Colonic mucosa (tissue), 4 donors: ENCODE data around the gene CCDC78. TPM values are rescaled to one million over a fixed set of nuclear protein-coding genes. Genes with fewer than 3 reads are reported as not detected.

ENCODE experiments used
- DNase-seq: peaks from one replicate; pipeline ENCODE4 v3.0.0-alpha.2; 2020
- H3K27ac ChIP-seq: fragments of 200-600 bp; one replicate; pipeline ENCODE4 v1.8.0; 2021
- H3K27me3 ChIP-seq: fragments of 200-600 bp; one replicate; pipeline ENCODE4 v1.8.0; 2021
- H3K36me3 ChIP-seq: fragments of 200-600 bp; one replicate; pipeline ENCODE4 v1.8.0; 2021
- H3K4me1 ChIP-seq: fragments of 200-600 bp; one replicate; pipeline ENCODE4 v1.8.0; 2021; ENCODE audit warnings: mild to moderate bottlenecking
- H3K4me3 ChIP-seq: fragments of 200-600 bp; one replicate; pipeline ENCODE4 v1.8.0; 2021
- H3K9ac ChIP-seq, 2 donors: one replicate each; pipeline ENCODE4 v1.7.0; 2013; ENCODE audit warnings: control low read depth in 2 of 2, low read depth in 2 of 2, low read length in 2 of 2
- H3K9me3 ChIP-seq: fragments of 200-600 bp; one replicate; pipeline ENCODE4 v1.8.0; 2021
- intact Hi-C: fragments of 100-400 bp; cut with DNase I; formaldehyde crosslinking; loops from one replicate; pipeline ENCODE4 v1.14.1; 2022
- total RNA-seq, 2 donors: library from RNA; stranded (reverse); fragmentation: NEBNext Ultra II Directional in 1 of 2; extraction: Animal tissue kit (Norgen Biotek cat#: 25700) in 1 of 2; gene quantifications; one replicate each; pipeline ENCODE4 v1.2.1, GENCODE V29; 2021
- TF ChIP-seq, protein P1 (sequence below): fragments of 200-600 bp; IDR thresholded peaks from one replicate; pipeline ENCODE4 v1.8.0; 2022; ENCODE audit warnings: antibody characterized with exemption, mild to moderate bottlenecking
- donor health status: healthy.
- donor health status: DM: no; HTN: no; CAD: no.
- donor health status: DM: no; HTN: no; CAD: no.

The CCDC78 gene
- total RNA-seq, 2 donors from 2014 or later: 0.37 to 3.7 TPM

DNA sequence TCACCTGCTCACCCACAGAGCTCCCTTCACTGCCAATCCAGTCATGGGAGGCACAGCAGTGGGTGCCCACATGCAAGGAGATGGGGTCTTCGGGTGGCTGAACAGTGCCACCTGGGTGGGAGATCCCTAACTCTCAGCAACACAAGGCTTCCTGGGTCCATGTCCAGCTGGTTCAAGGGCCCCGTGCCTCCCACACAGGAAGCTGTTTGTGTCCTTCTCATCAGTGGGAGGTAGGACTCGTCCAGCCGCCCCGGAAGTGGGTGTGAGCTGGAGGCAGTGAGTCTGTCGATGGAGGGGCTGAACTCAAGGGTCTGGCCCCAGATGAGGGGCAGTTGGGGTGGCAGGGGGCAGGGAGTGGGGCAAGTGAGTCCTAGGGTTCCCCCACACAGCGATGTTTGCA is 22.2 kb downstream of the CCDC78 start:
- H3K27ac ChIP-seq: no peak overlapping the region
- no peak overlapping the region for H3K9ac ChIP-seq
- H3K27me3 ChIP-seq: peaks cover 73% of the 10 kb centered on the region

DNA sequence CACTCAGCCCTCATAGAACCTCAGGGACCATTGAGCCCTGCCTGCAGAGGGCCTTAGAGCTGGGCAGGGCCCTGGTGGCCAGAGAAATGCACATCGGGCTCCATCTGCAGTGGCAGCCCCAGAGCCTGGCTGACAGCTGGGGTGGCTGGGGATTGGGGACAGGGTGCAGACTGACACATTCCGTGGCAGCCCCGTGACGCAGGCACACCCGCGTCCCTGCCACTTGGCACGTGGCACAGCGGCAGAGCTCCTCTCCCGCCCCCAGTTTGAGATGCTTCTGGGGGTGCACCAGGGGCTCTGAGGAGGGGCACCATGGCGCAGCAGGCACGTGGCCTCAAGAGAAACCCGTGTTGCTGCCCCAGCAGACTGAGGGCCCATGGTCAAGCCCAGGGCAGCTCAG is 22.8 kb downstream of the CCDC78 start:
- Histone ChIP-seq H3K9ac (no peak overlapping the region), H3K9me3 (no peaks in the 10 kb centered on the region), H3K27ac (no peak overlapping the region), H3K4me1 (no peaks in the 10 kb centered on the region), H3K36me3 (no peaks in the 10 kb centered on the region), H3K27me3 (peaks cover 70% of the 10 kb centered on the region), H3K4me3 (no peak overlapping the region)
- intact Hi-C loops: no loop called here
- TF ChIP-seq, protein P1, sequence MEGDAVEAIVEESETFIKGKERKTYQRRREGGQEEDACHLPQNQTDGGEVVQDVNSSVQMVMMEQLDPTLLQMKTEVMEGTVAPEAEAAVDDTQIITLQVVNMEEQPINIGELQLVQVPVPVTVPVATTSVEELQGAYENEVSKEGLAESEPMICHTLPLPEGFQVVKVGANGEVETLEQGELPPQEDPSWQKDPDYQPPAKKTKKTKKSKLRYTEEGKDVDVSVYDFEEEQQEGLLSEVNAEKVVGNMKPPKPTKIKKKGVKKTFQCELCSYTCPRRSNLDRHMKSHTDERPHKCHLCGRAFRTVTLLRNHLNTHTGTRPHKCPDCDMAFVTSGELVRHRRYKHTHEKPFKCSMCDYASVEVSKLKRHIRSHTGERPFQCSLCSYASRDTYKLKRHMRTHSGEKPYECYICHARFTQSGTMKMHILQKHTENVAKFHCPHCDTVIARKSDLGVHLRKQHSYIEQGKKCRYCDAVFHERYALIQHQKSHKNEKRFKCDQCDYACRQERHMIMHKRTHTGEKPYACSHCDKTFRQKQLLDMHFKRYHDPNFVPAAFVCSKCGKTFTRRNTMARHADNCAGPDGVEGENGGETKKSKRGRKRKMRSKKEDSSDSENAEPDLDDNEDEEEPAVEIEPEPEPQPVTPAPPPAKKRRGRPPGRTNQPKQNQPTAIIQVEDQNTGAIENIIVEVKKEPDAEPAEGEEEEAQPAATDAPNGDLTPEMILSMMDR: no peak
- DNase-seq: no peak

More for the DNA sequence above, 22.2 kb downstream of the CCDC78 start:
- no peak for DNase-seq
- H3K4me1 ChIP-seq: no peaks in the 10 kb centered on the region
- H3K9me3 ChIP-seq: no peaks in the 10 kb centered on the region
- intact Hi-C loops: no loop called here
- H3K4me3 ChIP-seq: no peak overlapping the region
- H3K36me3 ChIP-seq: no peaks in the 10 kb centered on the region
- TF ChIP-seq, protein P1: no peak

DNA sequence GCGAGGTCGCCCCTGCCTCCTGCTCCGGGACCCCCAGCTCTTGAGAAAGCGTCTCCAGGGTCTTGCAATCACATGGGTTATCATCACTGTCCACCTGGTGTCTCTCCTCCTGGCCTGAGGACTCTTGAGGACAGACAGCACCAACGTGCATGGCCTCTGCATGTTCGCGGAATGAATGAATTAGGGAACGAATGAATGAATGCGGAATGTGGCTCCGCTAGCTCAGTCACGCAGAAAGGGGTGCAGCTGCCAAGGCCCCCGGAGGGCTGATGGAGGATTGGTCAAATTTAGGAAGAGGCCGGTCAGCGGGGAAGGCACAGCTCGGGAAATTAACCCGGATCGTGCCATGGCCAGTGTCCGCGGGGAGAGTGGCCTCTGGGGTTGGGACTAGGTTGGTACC is 23.9 kb downstream of the CCDC78 start:
- Histone ChIP-seq H3K27me3 (peaks cover 70% of the 10 kb centered on the region), H3K27ac (no peak overlapping the region), H3K4me1 (no peaks in the 10 kb centered on the region), H3K9ac (no peak overlapping the region), H3K4me3 (no peak overlapping the region), H3K36me3 (no peaks in the 10 kb centered on the region), H3K9me3 (no peaks in the 10 kb centered on the region)
- TF ChIP-seq, protein P1: no peak
- intact Hi-C loops: no loop called here
- no peak for DNase-seq

DNA sequence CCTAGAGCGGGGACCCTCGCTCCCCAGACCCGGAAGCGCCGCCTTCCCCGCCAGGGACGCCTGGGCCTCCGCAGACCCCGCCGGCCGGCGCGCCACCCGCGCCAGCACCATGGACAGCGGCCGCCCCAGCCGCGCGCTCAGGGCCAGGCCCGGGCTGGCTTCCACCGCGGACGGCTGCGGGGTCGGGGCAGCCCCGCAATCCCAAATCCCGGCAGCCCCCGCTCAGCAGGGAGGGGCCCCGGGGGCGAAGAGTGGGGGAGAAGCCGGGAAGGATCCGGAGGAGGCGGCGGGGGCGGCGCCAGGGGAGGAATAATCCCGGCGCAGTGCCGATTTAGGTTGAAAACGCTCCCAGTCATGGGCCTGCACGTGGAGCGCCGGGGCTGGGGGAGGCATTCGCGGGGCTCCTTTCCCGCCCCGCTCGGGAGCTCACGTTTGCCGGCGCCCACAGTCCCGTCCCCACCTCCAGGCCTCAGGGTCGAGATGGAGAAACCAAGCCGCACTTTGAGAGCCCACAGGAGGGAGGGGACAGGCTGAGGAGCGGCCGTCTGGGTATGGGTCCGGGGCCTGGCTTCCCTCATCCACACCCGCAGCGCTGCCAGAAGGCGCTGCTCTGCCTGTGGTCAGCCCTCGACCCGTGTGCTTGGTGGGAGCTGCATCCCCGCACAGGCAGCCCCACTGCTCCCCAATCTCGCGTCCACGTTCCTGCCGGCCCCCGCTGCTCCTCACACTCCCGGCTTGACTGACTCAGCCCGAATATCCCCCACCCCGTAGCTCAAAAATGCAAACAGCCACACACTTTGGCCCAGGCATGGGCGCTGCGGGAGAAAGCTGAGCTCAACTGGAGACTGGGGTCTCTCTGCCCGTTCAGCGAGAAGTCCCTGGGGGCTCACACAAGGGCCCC is 25.3 kb downstream of the CCDC78 start:
- H3K27ac ChIP-seq: no peak overlapping the region
- no peaks in the 10 kb centered on the region for H3K36me3 ChIP-seq
- peaks cover 57% of the 10 kb centered on the region for H3K27me3 ChIP-seq
- no peaks in the 10 kb centered on the region for H3K9me3 ChIP-seq
- no peak for DNase-seq
- peaks cover 2% of the 10 kb centered on the region for H3K4me1 ChIP-seq
- intact Hi-C loops: no loop called here
- no peak overlapping the region for H3K4me3 ChIP-seq
- TF ChIP-seq, protein P1: no peak
- H3K9ac ChIP-seq: peak overlapping the region in 1 of 2 donors; percentile 35

DNA sequence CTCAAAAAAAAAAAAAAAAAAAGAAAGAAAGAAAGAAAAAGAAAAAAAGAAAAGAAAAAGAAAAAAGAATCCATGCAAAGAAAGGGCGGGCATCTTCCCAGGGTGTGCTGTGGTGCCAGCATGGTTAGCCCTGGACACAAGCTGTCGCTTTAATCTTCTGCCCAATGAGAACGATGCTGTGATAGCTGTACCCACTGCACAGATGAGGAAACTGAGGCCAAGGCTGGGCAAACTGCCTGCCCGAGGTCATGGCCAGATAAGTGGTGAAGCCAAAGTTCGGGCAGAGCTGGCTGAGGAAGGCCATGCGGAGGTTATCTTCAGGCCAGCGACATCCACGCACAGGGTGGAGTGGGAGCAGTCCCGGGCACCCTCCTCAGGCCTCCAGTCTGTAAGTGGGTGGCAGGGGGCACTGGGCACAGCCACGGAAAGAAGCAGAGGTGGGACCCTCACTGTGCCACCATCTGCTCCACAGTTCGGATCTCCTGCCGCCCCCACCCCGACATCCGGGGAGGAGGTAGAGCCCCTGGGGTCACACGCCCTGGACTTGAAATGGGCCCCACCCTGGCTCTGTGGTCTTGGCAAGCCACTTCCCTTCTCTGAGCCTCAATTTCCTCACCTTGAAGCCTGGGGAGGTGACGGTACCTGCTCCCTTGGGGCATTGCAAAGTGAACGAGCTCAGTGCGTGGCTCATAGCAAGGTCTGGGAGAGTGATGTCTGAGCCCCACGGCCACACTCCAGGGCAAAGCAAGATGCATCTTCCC is 27.2 kb downstream of the CCDC78 start:
- no peak overlapping the region for H3K4me3 ChIP-seq
- no peaks in the 10 kb centered on the region for H3K36me3 ChIP-seq
- no peaks in the 10 kb centered on the region for H3K9me3 ChIP-seq
- H3K27ac ChIP-seq: no peak overlapping the region
- DNase-seq: no peak
- peaks cover 8% of the 10 kb centered on the region for H3K4me1 ChIP-seq
- peaks cover 51% of the 10 kb centered on the region for H3K27me3 ChIP-seq
- TF ChIP-seq, protein P1: no peak
- intact Hi-C loops: no loop called here
- no peak overlapping the region for H3K9ac ChIP-seq
